H1 (cell line): Measurements from ENCODE around the gene STIM2. TPM values are rescaled to one million over a fixed set of nuclear protein-coding genes. Genes with fewer than 3 reads are reported as not detected.

ENCODE experiments used
- CTCF ChIA-PET: fragments of 300-600 bp; sonication (Branson Sonifier 250); formaldehyde crosslinking; loops from one replicate; lab custom pipeline; 2021; ENCODE audit not compliant: partially characterized antibody; lab: Charles Lee
- POLR2A ChIA-PET: fragments of 300-600 bp; sonication (Branson Sonifier 250); formaldehyde crosslinking; loops from one replicate; lab custom pipeline; 2021; ENCODE audit warnings: inconsistent platforms; ENCODE audit not compliant: partially characterized antibody; lab: Charles Lee
- DNase-seq, 2 experiments: peaks; one replicate each; pipeline versions ENCODE4 v3.0.0 to v3.0.0-alpha.2; 2010 to 2022; ENCODE audit warnings: low spot score in 2 of 2, low read depth in 1 of 2, mixed read lengths in 1 of 2
- FAIRE-seq: peaks from 2 replicates; lab custom pipeline; 2011; peaks lifted over from hg19 to GRCh38; lab: Jason Lieb, UNC
- H2AFZ ChIP-seq: 2 replicates; pipeline ENCODE4 v1.8.1; 2012; ENCODE audit warnings: low read length, inconsistent platforms
- H2AK5ac ChIP-seq: 2 replicates; pipeline ENCODE4 v1.6.1; 2013; ENCODE audit warnings: low read depth, low read length
- H2BK120ac ChIP-seq: replicated peaks from 2 replicates; pipeline ENCODE3; 2013; ENCODE audit warnings: low read depth, low read length, inconsistent platforms
- H2BK12ac ChIP-seq: 2 replicates; pipeline ENCODE4 v1.6.1; 2013; ENCODE audit warnings: low read depth, low read length
- H2BK15ac ChIP-seq: 2 replicates; pipeline ENCODE4 v1.6.1; 2013; ENCODE audit warnings: low read length
- H2BK20ac ChIP-seq: 2 replicates; pipeline ENCODE4 v1.6.1; 2013; ENCODE audit warnings: low read length
- H2BK5ac ChIP-seq: 2 replicates; pipeline ENCODE4 v1.6.1; 2013; ENCODE audit warnings: low read depth, low read length
- H3K14ac ChIP-seq: 2 replicates; pipeline ENCODE4 v1.6.1; 2013; ENCODE audit warnings: inconsistent platforms; ENCODE audit not compliant: insufficient read length
- H3K18ac ChIP-seq: 2 replicates; pipeline ENCODE4 v1.6.1; 2013; ENCODE audit warnings: low read length; ENCODE audit errors: extremely low read depth
- H3K23ac ChIP-seq: 2 replicates; pipeline ENCODE4 v1.6.1; 2013; ENCODE audit warnings: inconsistent platforms; ENCODE audit not compliant: insufficient read length
- H3K23me2 ChIP-seq: 2 replicates; pipeline ENCODE4 v1.6.1; 2013; ENCODE audit warnings: low read depth, low read length
- H3K27ac ChIP-seq: 2 replicates; pipeline ENCODE4 v1.6.1; 2011; ENCODE audit warnings: low read depth, low read length, inconsistent platforms
- H3K27me3 ChIP-seq, 4 experiments: replicated peaks in 1 of 4; 1 replicate in 1 of 4; 2 replicates in 3 of 4; pipeline versions ENCODE4 v1.6.1 to v1.8.1; 2011 to 2013; ENCODE audit warnings: low read length in 3 of 4, mild to moderate bottlenecking in 3 of 4, inconsistent platforms in 2 of 4, mixed read lengths in 2 of 4, moderate library complexity in 1 of 4; ENCODE audit not compliant: control insufficient read depth in 3 of 4, insufficient read depth in 3 of 4; ENCODE audit errors: extremely low read depth in 1 of 4
- H3K36me3 ChIP-seq, 4 experiments: 2 replicates each; pipeline versions ENCODE4 v1.6.1 to v1.8.1; 2011 to 2013; ENCODE audit warnings: mild to moderate bottlenecking in 4 of 4, low read length in 3 of 4, moderate library complexity in 2 of 4, control low read depth in 1 of 4, inconsistent platforms in 1 of 4; ENCODE audit not compliant: insufficient read depth in 4 of 4, control insufficient read depth in 2 of 4
- H3K4ac ChIP-seq: replicated peaks from 2 replicates; pipeline ENCODE3; 2013; ENCODE audit warnings: low read length, low read depth, mixed read lengths, inconsistent platforms; ENCODE audit not compliant: insufficient read length
- H3K4me1 ChIP-seq, 4 experiments: replicated peaks in 1 of 4; 1 replicate in 1 of 4; 2 replicates in 3 of 4; pipeline versions ENCODE4 v1.6.1 to v1.8.1; 2011 to 2013; ENCODE audit warnings: low read length in 3 of 4, inconsistent platforms in 2 of 4, mixed read lengths in 1 of 4; ENCODE audit not compliant: insufficient read depth in 4 of 4, control insufficient read depth in 3 of 4
- H3K4me2 ChIP-seq, 2 experiments: 2 replicates each; pipeline versions ENCODE4 v1.6.1 to v1.8.1; 2011 to 2013; ENCODE audit warnings: low read depth in 2 of 2, low read length in 2 of 2, control low read depth in 1 of 2, inconsistent platforms in 1 of 2, mild to moderate bottlenecking in 1 of 2; ENCODE audit not compliant: insufficient read depth in 1 of 2
- H3K4me3 ChIP-seq, 4 experiments: fragments of 200-600, 300-600 bp in 1 of 4; sonication (generic), shearing (Covaris generic), sonication (Bioruptor Twin) in 1 of 4; 2 replicates each; pipeline versions ENCODE4 v1.5.1 to v1.8.1; 2011 to 2016; ENCODE audit warnings: low read length in 4 of 4, low read depth in 3 of 4, control low read depth in 2 of 4, inconsistent platforms in 2 of 4, mild to moderate bottlenecking in 2 of 4, mixed read lengths in 1 of 4, moderate library complexity in 1 of 4; ENCODE audit not compliant: insufficient read depth in 2 of 4; ENCODE audit errors: extremely low read depth in 1 of 4
- H3K56ac ChIP-seq: replicated peaks from 2 replicates; pipeline ENCODE3; 2013; ENCODE audit warnings: low read depth, mild to moderate bottlenecking, mixed read lengths, low read length, inconsistent platforms; ENCODE audit not compliant: insufficient read length
- H3K79me1 ChIP-seq: 2 replicates; pipeline ENCODE4 v1.6.1; 2013; ENCODE audit warnings: low read depth, low read length, control low read depth
- H3K79me2 ChIP-seq, 2 experiments: 2 replicates each; pipeline versions ENCODE4 v1.6.1 to v1.8.1; 2012 to 2013; ENCODE audit warnings: low read length in 2 of 2, mild to moderate bottlenecking in 2 of 2, inconsistent platforms in 1 of 2; ENCODE audit not compliant: insufficient read depth in 2 of 2, control insufficient read depth in 1 of 2
- H3K9ac ChIP-seq, 4 experiments: replicated peaks in 1 of 4; 1 replicate in 1 of 4; 2 replicates in 3 of 4; pipeline versions ENCODE4 v1.6.1 to v1.8.1; 2011 to 2013; ENCODE audit warnings: low read depth in 3 of 4, low read length in 3 of 4, control low read depth in 2 of 4, mild to moderate bottlenecking in 2 of 4, moderate library complexity in 2 of 4, inconsistent platforms in 1 of 4; ENCODE audit errors: extremely low read depth in 1 of 4
- H3K9me3 ChIP-seq, 2 experiments: 2 replicates each; pipeline versions ENCODE4 v1.6.1 to v1.8.1; 2012 to 2013; ENCODE audit warnings: mild to moderate bottlenecking in 2 of 2, moderate library complexity in 2 of 2, control low read depth in 1 of 2, inconsistent platforms in 1 of 2, low read depth in 1 of 2, low read length in 1 of 2, mixed read lengths in 1 of 2; ENCODE audit not compliant: insufficient read depth in 2 of 2
- H4K20me1 ChIP-seq, 2 experiments: replicated peaks in 1 of 2; 2 replicates each; pipeline versions ENCODE3 to v1.8.1; 2011 to 2013; ENCODE audit warnings: inconsistent platforms in 2 of 2, low read length in 2 of 2, mild to moderate bottlenecking in 1 of 2; ENCODE audit not compliant: insufficient read depth in 2 of 2, control insufficient read depth in 1 of 2
- H4K5ac ChIP-seq: 2 replicates; pipeline ENCODE4 v1.6.1; 2013; ENCODE audit warnings: low read length, low read depth, mixed read lengths, inconsistent platforms; ENCODE audit not compliant: insufficient read length
- H4K8ac ChIP-seq: 2 replicates; pipeline ENCODE4 v1.8.0; 2013; ENCODE audit warnings: mild to moderate bottlenecking, moderate library complexity, low read length, inconsistent platforms; ENCODE audit not compliant: insufficient read depth; ENCODE audit errors: extremely low read depth
- H4K91ac ChIP-seq: replicated peaks from 2 replicates; pipeline ENCODE3; 2013; ENCODE audit warnings: low read length, mixed read lengths, inconsistent platforms; ENCODE audit not compliant: insufficient read length
- ASH2L ChIP-seq: fragments of 200-600, 300-600 bp; sonication (generic); IDR thresholded peaks from one replicate; pipeline ENCODE4 v1.7.1; 2017; ENCODE audit warnings: low read length
- CREB1 ChIP-seq: IDR thresholded peaks from 2 replicates; pipeline ENCODE4 v1.6.1; 2012; ENCODE audit warnings: inconsistent platforms
- WGBS, 2 experiments: shearing (Covaris generic) in 1 of 2; methylation state at CpG; one replicate each; pipeline versions ENCODE4 v1.1.6 to v1.1.7; 2013 to 2015; ENCODE audit warnings: low lambda C conversion rate in 2 of 2, mixed read lengths in 2 of 2, inconsistent platforms in 1 of 2, low coverage in 1 of 2, missing lambda C conversion rate in 1 of 2; ENCODE audit not compliant: insufficient replicate concordance in 2 of 2, insufficient coverage in 1 of 2, insufficient read length in 1 of 2; ENCODE audit errors: extremely low coverage in 1 of 2, missing lambda C conversion rate in 1 of 2; 5-methylcytosine and 5-hydroxymethylcytosine counted together
- polyA plus RNA-seq, 7 experiments: library from polyadenylated mRNA; depleted of rRNA in 3 of 7; stranded (reverse) in 5 of 7; unstranded in 2 of 7; fragments of >200 nt in 5 of 7; fragments of 200-250 nt in 2 of 7; gene quantifications; 1 replicate in 5 of 7; 2 replicates in 1 of 7; 4 replicates in 1 of 7; pipeline versions ENCODE4 v1.2.1 to v1.2.3, GENCODE V29; 2011 to 2013; ENCODE audit warnings: missing spikeins in 2 of 7, mixed read lengths in 2 of 7
- total RNA-seq: library from RNA; stranded (reverse); fragmentation: NEBNext Ultra II Directional; extraction: Animal tissue kit (Norgen Biotek cat#: 25700); gene quantifications from 2 replicates; pipeline ENCODE4 v1.2.1, GENCODE V29; 2021

STIM2 gene
- total and polyA plus RNA-seq, 2 of the 8 experiments (the other 6 are each of a cell fraction or from before 2014, with no cell fraction given), result 22.9 to 23.0 TPM

GRCh38 chr4:26947318-26947717 is 86.7 kb downstream of the STIM2 start:
- TF ChIP-seq ASH2L (no peak), CREB1 (no peak)
- no peak overlapping the region for H2BK15ac ChIP-seq
- H3K9me3 ChIP-seq, result no peaks in the 10 kb centered on the region; a peak in 1 of 4 replicates
- no peak overlapping the region for H4K8ac ChIP-seq
- no peak overlapping the region for H2BK12ac ChIP-seq
- H3K79me1 ChIP-seq, result no peaks in the 10 kb centered on the region
- H3K79me2 ChIP-seq, result peaks cover 0 to 19% of the 10 kb centered on the region in 2 experiments; a peak in 1 of 4 replicates
- H4K91ac ChIP-seq, result no peak overlapping the region
- no peak overlapping the region for H3K23ac ChIP-seq
- no peak for DNase-seq
- no peak overlapping the region for H2AFZ ChIP-seq
- H3K14ac ChIP-seq, result no peak overlapping the region
- H2BK20ac ChIP-seq, result no peak overlapping the region
- H3K4ac ChIP-seq, result no peak overlapping the region
- CTCF ChIA-PET, result interaction anchor here (0.6 kb wide), 1 partner anchor 9 kb away, joined by 4 read pairs; no protein-coding TSS in a partner anchor
- H4K5ac ChIP-seq, result no peak overlapping the region
- 88% methylated on average over 8 of the region's 8 CpGs; no CpG with 5 or more reads in 1 of the 2 experiments for WGBS, 2 experiments
- H2BK120ac ChIP-seq, result no peak overlapping the region
- H3K4me2 ChIP-seq, result no peak overlapping the region
- no peak overlapping the region for H3K56ac ChIP-seq
- no peak overlapping the region for H3K9ac ChIP-seq
- H3K4me3 ChIP-seq, result no peak overlapping the region
- H3K18ac ChIP-seq, result no peak overlapping the region
- no peaks in the 10 kb centered on the region for H3K23me2 ChIP-seq
- FAIRE-seq, result no peak
- no peaks in the 10 kb centered on the region for H3K27me3 ChIP-seq
- H2AK5ac ChIP-seq, result no peak overlapping the region
- no peaks in the 10 kb centered on the region; a peak in 2 of 7 replicates for H3K4me1 ChIP-seq
- H3K36me3 ChIP-seq, result no peaks in the 10 kb centered on the region
- H2BK5ac ChIP-seq, result no peak overlapping the region
- no peaks in the 10 kb centered on the region for H4K20me1 ChIP-seq
- POLR2A ChIA-PET, result no interaction called here
- H3K27ac ChIP-seq, result no peak overlapping the region
